Neuron (in vitro differentiated cells): Measurements from ENCODE around the gene HCFC1R1.
A peak's percentile ranks its signal among the peaks of the same experiment; 100 is the strongest.
"Not testable (repeated sequence)": the region's sequence is repeated elsewhere in the genome, so short reads cannot be mapped to it uniquely, and the experiment has no call there.

Experiments
- H2AFZ ChIP-seq: one replicate; pipeline ENCODE4 v1.6.1; 2013; ENCODE audit warnings: low read depth, mild to moderate bottlenecking, inconsistent platforms, low read length, moderate library complexity
- H3K27me3 ChIP-seq: one replicate; pipeline ENCODE4 v1.6.1; 2013; ENCODE audit warnings: low read length; ENCODE audit not compliant: insufficient read depth
- H3K36me3 ChIP-seq: one replicate; pipeline ENCODE4 v1.6.1; 2013; ENCODE audit warnings: low read length; ENCODE audit not compliant: insufficient read depth
- H3K4me1 ChIP-seq: one replicate; pipeline ENCODE4 v1.6.1; 2013; ENCODE audit warnings: low read length; ENCODE audit not compliant: insufficient read depth
- H3K4me3 ChIP-seq: 2 replicates; pipeline ENCODE4 v1.5.1; 2013; ENCODE audit warnings: mild to moderate bottlenecking, low read length, moderate library complexity
- H3K9me3 ChIP-seq: one replicate; pipeline ENCODE4 v1.6.1; 2013; ENCODE audit warnings: low read length

The HCFC1R1 gene, protein sequence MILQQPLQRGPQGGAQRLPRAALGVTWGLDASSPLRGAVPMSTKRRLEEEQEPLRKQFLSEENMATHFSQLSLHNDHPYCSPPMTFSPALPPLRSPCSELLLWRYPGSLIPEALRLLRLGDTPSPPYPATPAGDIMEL

DNA sequence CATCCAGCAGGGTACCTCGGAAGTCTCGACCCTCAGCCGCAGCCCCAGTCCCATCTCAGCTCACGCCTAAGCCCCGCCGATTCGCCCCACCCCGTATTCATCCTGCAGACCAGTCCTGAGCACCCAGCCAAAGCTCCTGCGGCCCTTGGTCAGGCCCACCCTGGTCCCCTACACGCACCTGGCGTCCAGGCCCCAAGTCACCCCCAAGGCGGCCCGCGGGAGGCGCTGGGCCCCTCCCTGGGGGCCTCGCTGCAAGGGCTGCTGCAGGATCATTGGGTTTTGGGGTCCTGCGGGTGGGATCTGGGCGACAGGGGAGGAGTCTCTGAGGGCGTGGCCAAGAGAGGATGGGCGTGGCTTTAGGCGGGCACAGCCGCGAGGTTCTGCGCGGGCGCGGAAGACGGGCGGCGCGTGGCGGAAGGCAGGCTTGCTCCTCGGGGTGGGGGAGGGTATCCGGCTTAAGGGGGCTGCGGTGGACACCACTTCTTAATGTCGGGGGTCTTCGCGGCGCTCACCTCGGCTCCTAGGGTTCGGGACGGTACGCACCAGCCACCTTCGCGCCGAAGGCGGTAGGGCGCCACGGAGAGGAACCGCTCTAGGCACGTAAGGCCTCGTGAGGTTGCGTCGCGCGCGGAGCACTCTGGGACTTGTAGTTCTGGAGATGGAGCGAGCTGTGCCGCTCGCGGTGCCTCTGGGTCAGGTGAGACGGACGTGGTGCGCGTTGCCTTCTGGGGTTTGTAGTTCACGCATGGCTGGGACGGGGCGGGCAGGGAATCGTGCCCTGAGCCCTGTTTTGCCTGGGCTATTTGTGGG, at the start of gene HCFC1R1, which contains the start of gene THOC6:
TSS of gene HCFC1R1 (minus strand) at position 274 of the 810 bp plus-strand sequence. CDS start at position 273, 1 bp downstream.
TSS of gene THOC6 (plus strand) at position 367 of the 810 bp plus-strand sequence. CDS start at position 659, 292 bp downstream.
- H3K4me1 ChIP-seq, result peaks cover 27% of the 10 kb centered on the region
- no peaks in the 10 kb centered on the region for H3K9me3 ChIP-seq
- H3K4me3 ChIP-seq, result peak within 1 kb of the TSS; percentile 56
- H2AFZ ChIP-seq, result peak within 1 kb of the TSS; percentile 22
- no peaks in the 10 kb centered on the region for H3K27me3 ChIP-seq
- H3K36me3 ChIP-seq, result peaks cover 19% of the 10 kb centered on the region

DNA sequence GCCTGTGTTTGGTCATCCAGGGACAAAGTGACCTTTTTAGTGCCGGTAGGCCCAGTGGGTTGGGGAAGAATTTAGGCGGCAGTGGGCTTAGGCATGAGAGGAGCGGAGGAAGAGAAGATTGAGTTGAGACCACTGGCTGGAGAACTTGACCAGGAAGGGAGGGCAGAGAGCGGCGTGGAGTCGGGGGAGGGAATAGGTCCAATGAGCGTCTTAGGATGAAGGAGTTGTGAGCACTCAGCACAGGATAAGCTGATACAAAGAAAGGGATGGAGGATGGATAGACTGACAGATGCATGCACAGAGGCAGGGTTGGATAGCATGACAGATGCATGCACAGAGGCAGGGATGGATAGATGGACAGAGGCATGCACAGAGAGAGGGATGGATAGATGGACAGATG, 49.7 kb upstream of the HCFC1R1 start:
- H3K27me3 ChIP-seq, result peaks cover 15% of the 10 kb centered on the region
- H3K9me3 ChIP-seq, result no peaks in the 10 kb centered on the region
- H3K4me1 ChIP-seq, result no peaks in the 10 kb centered on the region
- no peak overlapping the region for H2AFZ ChIP-seq
- no peaks in the 10 kb centered on the region for H3K36me3 ChIP-seq
- H3K4me3 ChIP-seq, result no peak overlapping the region

DNA sequence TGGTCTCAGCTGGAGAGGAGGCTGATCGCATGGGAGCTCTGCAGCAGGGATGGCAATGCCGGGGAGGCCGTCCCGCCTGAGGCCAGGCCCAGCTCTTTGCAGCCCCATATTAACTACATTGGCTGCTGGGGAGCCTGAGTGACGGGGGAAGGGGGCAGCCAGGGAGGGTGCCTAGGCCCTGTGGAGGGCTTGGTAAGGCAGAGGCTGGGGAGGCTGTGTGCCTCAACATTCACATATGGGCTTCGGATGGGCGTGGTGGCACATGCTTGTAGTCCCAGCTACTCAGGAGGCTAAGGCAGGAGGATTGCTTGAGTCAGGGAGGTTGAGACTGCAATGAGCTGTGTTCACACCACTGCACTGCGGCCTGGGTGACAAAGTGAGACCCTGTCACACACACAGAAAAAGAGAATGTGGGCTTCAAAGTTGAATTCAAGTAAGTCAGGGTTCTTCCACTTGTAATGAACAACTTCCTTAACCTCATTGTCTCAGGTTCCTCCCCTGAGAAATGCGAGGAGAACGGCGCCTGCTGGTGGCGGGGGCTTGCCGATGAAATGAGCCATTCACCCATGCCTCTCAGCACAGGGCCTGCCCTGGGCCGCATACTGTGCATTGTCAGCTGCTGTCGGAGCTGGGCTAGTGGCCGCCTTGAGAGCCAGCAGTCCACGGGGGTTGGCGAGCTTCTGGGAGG, 49.0 kb upstream of the HCFC1R1 start:
- peaks cover 15% of the 10 kb centered on the region for H3K27me3 ChIP-seq
- not testable (repeated sequence) for H2AFZ ChIP-seq, H3K36me3 ChIP-seq, H3K9me3 ChIP-seq, H3K4me1 ChIP-seq, H3K4me3 ChIP-seq

DNA sequence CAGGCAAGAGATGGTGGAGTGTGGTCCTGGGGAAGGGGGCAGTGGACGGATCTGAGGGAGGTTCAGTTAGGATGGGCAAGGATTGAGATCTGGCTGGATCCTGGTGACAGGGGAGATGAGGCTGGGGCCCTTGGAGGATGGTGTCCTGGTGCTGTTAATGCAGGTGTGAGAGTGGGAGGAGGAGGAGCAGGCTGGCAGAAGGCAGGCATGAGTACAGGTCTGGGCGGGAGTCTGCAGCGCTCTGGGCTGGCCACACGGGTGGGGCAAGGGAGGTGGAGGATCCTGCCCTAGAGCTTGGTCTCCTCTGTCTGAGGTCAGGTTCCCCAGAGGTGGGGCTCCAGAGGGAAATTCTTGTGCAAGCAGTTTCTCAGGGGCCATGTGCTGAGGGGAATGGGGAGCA, 48.4 kb upstream of the HCFC1R1 start:
- H3K4me3 ChIP-seq, H3K4me1 ChIP-seq, H3K9me3 ChIP-seq, H2AFZ ChIP-seq, H3K36me3 ChIP-seq: not testable (repeated sequence)
- H3K27me3 ChIP-seq, result peaks cover 13% of the 10 kb centered on the region

DNA sequence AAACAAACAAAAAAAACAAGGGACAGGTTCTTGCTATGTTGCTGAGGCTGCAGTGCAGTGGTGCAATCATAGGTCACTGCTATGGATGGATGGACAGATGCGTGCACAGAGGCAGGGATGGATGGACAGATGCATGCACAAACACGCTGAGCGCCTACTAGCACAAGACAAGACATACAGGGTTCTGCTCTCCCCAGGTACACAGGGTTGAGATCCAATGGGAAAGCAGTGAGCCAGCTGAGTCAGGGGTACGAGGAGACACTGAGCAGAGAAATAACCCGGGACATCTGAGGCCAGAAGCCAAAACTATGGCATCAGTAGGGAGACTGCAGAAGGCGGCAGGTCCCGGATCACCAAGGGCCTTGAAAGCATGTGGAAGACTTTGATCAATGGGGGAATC, 47.9 kb upstream of the HCFC1R1 start:
- H2AFZ ChIP-seq, result no peak overlapping the region
- no peaks in the 10 kb centered on the region for H3K36me3 ChIP-seq
- peaks cover 12% of the 10 kb centered on the region for H3K27me3 ChIP-seq
- no peaks in the 10 kb centered on the region for H3K4me1 ChIP-seq
- no peaks in the 10 kb centered on the region for H3K9me3 ChIP-seq
- no peak overlapping the region for H3K4me3 ChIP-seq

DNA sequence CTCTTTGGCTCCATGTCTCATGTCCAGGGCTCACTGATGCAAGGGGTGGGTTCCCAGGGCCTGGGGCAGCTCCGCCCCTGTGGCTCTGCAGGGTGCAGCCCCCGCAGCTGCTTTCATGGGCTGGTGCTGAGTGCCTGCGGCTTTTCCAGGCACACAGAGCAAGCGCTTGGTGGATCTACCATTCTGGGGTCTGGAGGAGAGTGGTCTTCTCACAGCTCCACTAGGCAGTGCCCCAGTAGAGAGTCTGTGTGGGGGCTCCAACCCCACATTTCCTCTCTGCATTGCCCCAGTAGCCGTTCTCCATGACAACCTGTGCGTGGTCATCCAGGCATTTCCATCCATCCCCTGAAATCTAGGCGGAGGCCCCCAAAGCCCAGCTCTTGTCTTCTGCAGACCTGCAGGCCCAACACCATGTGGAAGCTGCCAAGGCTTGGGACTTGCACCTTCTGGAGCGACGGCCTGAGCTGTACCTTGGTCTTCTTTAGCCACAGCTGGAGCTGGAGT, 46.9 kb upstream of the HCFC1R1 start:
- Histone ChIP-seq H3K36me3 (no peaks in the 10 kb centered on the region), H3K4me3 (no peak overlapping the region), H2AFZ (no peak overlapping the region), H3K4me1 (no peaks in the 10 kb centered on the region), H3K27me3 (peaks cover 7% of the 10 kb centered on the region), H3K9me3 (no peaks in the 10 kb centered on the region)

DNA sequence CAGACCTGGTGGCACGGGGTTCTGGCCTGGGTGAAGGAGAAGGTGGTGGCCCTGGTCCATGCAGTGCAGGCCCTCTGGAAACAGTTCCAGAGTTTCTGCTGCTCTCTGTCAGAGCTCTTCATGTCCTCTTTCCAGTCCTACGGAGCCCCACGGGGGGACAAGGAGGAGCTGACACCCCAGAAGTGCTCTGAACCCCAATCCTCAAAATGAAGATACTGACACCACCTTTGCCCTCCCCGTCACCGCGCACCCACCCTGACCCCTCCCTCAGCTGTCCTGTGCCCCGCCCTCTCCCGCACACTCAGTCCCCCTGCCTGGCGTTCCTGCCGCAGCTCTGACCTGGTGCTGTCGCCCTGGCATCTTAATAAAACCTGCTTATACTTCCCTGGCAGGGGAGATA, 45.4 kb upstream of the HCFC1R1 start:
- not testable (repeated sequence) for H3K27me3 ChIP-seq, H3K9me3 ChIP-seq, H3K4me3 ChIP-seq, H2AFZ ChIP-seq, H3K4me1 ChIP-seq, H3K36me3 ChIP-seq

DNA sequence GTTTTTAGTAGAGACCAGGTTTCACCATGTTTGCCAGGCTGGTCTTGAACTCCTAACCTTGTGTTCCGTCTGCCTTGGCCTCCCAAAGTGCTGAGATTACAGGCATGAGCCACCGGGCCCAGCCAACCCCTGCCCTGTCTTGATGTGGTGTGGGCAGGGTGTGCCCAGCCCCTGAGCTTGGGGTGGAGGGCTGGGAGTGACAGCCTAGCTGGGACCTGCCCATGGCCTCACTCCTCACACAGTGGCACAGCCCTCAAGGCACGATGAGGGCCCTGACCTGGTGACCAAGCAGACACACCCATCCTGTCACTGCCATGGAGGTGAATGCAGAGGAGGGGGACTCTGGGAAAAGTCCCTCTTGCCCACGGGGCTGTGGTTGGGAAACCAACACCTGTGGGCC, 44.7 kb upstream of the HCFC1R1 start:
- Histone ChIP-seq H3K9me3 (peaks cover 3% of the 10 kb centered on the region), H3K4me3 (no peak overlapping the region), H2AFZ (no peak overlapping the region), H3K27me3 (peaks cover 6% of the 10 kb centered on the region), H3K36me3 (no peaks in the 10 kb centered on the region), H3K4me1 (no peaks in the 10 kb centered on the region)

DNA sequence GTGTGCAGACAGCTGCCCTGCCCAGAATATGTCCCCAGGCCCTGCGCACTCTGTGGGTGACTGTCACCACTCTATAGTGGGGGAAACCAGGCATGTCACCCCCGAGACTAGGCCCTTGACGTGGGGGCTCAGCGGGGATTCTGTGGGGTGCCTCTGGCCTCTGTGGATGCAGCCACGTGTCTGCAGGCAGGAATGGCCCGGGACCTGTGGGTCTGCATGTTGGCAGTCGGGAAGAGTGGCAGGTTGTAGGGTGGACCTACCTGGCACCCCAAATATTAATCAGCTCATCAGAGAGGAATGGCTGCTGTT, 42.7 kb upstream of the HCFC1R1 start:
- peaks cover 3% of the 10 kb centered on the region for H3K9me3 ChIP-seq
- no peak overlapping the region for H3K4me3 ChIP-seq
- no peaks in the 10 kb centered on the region for H3K36me3 ChIP-seq
- H2AFZ ChIP-seq, result no peak overlapping the region
- H3K27me3 ChIP-seq, result peaks cover 6% of the 10 kb centered on the region
- no peaks in the 10 kb centered on the region for H3K4me1 ChIP-seq

DNA sequence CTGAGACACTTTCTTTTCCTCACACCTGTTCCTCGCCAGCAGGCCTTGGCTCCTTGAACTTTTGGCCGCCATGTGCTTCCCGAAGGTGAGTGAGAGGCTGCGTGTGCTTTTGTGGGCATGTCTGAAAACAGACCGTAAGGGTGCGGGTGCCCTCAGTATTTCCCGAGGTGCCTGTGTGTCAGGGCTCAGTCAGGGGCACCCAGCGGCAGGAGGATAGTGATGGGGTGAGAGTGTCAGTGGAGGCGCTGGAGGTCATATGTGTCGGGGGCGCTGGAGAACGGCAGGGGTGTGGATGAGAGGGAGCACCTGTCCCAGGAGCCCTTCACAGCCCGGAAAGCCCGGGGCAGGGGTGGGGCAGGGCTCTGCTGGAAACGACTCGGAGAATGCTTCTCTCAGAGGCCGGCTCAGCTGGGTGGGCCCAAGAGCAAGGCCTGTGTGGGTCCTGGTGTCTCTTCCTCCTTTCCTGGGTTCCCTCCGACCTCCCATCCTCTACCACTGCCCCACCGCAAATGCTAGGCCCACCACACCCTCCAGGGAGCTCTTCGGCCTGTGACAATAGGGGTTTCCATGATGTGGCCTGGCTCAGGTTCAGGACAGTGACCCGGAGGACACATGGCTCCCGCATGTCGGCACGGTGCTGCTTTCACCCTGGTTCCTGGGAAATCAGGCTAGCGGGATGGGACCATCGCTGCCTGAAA, 42.1 kb upstream of the HCFC1R1 start:
- Histone ChIP-seq H2AFZ (no peak overlapping the region), H3K9me3 (peaks cover 3% of the 10 kb centered on the region), H3K4me3 (no peak overlapping the region), H3K4me1 (no peaks in the 10 kb centered on the region), H3K36me3 (no peaks in the 10 kb centered on the region), H3K27me3 (peaks cover 6% of the 10 kb centered on the region)

DNA sequence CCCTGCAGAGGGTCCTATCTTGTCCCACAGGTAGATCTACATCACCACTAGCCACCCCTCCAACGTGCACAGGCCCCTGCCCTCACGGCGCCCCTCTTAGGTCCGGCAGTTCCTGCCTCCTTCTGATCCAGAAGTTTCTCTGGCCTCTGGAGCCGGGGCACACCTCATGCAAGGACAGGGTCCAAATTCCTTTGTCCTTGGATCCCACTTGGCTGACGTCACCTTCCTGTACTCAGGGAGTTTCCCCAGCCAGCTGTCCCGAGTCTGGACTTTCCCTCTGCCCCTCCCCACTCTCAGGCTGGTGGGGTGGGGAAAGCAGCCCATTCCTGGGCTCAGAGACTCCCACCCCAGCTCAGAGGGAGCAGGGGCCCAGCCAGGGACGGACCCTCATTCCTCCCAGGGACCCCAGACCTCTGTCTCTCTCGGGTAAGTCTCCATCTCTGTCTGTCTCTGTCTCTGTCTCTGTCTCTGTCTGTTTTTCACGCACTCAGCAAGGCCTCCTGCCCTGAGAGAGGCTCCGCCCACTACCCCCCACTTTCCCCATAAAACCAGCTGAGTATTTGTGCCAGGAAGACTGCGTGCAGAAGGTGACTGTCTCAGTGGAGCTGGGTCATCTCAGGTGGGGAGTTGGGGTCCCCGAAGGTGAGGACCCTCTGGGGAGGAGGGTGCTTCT, 41.5 kb upstream of the HCFC1R1 start, which contains the start of gene IL32:
TSS of gene IL32 (plus strand) at position 572 of the 673 bp plus-strand sequence. CDS start 172 bp downstream, outside the sequence.
- no peak within 1 kb of the TSS for H3K4me3 ChIP-seq
- peaks cover 3% of the 10 kb centered on the region for H3K9me3 ChIP-seq

DNA sequence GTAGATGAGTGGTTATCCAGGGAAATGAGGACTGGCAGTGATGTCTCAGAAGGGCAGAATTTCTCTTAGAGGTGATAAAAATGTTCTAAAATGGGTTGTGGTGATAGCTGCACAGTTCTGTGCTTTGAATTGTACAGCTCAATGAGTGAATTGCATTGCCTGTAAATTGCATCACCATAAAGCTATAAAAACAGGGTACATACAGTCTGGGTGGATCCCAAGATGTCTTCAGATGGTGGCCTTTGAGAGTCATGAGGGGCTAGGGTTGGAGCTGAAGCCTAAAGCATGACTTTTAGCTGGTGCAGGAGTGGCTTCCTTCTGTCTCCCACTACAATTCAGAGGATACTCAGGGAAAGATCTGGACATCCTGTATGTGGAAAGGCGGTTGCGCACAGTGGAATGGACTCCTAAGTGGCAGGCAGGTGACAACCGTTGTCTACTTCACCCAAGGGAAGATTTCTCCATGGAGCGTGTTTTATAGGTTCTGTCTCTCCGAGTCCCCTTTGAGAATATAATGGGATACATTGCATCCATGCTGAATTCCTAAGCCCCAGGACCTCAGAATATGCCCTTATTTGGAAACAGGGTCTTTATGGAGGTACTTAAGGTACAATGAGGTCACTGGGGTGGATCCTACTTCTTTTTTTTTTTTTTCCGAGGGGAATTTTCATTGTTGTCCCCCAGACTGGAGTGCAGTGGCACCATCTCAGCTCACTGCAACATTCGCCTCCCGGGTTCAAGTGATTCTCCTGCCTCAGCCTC, 40.1 kb upstream of the HCFC1R1 start:
- Histone ChIP-seq H3K27me3 (peaks cover 4% of the 10 kb centered on the region), H3K4me3 (no peak overlapping the region), H3K9me3 (peaks cover 3% of the 10 kb centered on the region), H3K4me1 (peaks cover 7% of the 10 kb centered on the region), H2AFZ (no peak overlapping the region), H3K36me3 (no peaks in the 10 kb centered on the region)

More for the DNA sequence above, 41.5 kb upstream of the HCFC1R1 start, which contains the start of gene IL32:
- H2AFZ ChIP-seq, result no peak within 1 kb of the TSS
- peaks cover 4% of the 10 kb centered on the region for H3K27me3 ChIP-seq
- no peaks in the 10 kb centered on the region for H3K4me1 ChIP-seq
- H3K36me3 ChIP-seq, result no peaks in the 10 kb centered on the region
